ENCODE results near the gene AFG1L. TPM values are rescaled to one million over a fixed set of nuclear protein-coding genes. Genes with fewer than 3 reads are reported as not detected.
"Not testable (repeated sequence)": the region's sequence is repeated elsewhere in the genome, so short reads cannot be mapped to it uniquely, and the experiment has no call there.

The AFG1L gene
- total RNA-seq, 1 donor from 2014 or later: 8.0 TPM

DNA sequence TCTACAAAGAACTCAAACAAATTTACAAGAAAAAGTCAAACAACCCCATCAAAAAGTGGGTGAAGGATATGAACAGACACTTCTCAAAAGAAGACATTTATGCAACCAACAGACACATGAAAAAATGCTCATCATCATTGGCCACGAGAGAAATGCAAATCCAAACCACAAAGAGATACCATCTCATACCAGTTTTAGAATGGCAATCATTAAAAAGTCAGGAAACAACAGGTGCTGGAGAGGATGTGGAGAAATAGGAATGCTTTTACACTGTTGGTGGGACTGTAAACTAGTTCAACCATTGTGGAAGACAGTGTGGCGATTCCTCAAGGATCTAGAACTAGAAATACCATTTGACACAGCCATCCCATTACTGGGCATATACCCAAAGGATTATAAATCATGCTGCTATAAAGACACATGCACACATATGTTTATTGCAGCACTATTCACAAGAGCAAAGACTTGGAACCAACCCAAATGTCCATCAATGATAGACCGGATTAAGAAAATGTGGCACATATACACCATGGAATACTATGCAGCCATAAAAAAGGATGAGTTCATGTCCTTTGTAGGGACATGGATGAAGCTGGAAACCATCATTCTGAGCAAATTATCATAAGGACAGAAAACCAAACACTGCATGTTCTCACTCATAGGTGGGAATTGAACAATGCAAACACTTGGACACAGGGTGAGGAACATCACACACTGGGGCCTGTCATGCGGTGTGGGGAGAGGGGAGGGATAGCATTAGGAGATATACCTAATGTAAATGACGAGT lies 121.4 kb downstream of the AFG1L start:
- not testable (repeated sequence) for DNase-seq (ENCODE audit: low spot score)

DNA sequence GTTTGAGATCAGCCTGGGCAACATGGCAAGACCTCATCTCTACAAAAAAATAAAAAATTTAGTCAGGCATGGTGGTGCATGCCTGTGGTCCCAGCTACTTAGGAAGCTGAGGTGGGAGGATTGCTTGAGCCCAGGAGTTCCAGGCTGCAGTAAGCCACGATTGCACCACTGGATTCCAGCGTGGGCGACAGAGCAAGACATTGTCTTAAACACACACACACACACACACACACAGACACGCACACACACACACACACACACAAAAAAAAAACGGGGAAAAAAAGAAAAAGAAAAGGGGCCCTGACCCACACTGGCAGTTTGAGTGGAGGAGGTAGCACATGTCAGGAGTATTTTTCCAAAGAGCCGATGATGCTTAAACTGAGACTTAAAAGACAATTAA lies 122.2 kb downstream of the AFG1L start:
- DNase-seq (ENCODE audit: low spot score): no peak

DNA sequence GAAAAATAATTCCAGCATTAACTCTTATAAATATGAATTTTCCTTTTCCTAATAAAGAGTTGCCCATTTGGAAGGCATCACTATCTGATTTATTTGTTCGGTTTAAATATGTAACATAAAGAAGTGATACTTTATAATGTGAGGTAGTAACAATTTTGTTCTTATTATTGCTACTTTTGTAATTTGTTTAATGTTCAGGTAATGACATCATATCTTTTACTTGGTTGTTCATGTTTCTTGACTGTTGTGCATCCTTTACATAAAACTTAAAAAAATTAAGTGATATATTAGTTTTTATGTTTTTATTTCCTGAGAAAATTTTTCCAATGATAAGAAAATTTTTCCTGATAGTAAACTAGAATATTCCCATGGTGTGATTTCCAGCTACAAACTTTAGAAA lies 124.6 kb downstream of the AFG1L start:
- no peak for DNase-seq (ENCODE audit: low spot score)

DNA sequence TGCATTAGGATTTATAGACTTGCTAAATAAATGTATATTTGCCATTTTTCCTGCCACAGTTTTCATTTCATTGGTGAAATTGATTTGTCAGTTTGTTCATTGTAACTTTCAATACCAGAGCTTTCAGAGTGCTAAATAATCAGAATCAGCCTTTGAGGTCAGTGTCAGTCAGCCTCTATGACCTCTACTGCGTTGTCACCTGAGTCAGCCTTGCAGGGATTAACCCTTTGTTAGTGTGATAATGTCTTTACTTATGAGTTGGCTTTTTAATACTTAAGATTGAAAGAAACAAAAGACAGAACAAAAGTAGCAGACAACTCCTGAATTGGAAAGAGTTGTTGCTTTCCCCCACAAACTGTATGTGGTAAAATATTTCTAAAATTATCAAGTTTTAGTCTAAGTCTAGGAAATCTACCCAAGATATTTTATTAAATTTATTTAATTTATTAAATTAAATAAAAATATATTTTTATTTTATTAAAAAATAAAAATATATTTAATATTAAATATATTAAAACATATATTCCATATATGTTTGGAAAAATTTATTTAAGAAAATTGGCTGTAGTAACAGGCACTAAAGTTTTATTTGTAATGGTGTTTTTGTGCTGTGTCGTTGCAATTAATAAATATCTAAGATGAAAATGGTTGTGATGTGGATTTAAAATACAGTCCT lies 125.2 kb downstream of the AFG1L start:
- no peak for DNase-seq (ENCODE audit: low spot score)

DNA sequence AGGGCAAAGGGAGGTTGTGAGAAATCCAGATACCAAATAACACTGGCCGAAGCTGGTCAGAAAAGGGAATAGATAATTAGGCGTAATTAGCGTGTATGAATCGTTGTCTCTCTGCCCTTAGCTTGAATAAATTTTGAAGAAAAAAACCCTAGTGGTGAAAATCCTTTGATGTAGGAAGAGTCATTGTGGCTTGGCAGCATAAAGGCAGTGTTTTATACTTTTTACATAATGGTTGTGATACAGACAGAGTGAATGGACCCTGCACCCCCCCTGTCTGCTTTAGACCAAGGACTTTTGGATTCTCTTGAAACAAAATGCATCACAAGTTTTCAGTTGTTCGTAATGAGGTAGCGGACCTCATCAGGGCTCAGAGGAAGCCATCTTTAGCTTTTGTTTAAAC lies 126.5 kb downstream of the AFG1L start:
- no peak for DNase-seq (ENCODE audit: low spot score)

DNA sequence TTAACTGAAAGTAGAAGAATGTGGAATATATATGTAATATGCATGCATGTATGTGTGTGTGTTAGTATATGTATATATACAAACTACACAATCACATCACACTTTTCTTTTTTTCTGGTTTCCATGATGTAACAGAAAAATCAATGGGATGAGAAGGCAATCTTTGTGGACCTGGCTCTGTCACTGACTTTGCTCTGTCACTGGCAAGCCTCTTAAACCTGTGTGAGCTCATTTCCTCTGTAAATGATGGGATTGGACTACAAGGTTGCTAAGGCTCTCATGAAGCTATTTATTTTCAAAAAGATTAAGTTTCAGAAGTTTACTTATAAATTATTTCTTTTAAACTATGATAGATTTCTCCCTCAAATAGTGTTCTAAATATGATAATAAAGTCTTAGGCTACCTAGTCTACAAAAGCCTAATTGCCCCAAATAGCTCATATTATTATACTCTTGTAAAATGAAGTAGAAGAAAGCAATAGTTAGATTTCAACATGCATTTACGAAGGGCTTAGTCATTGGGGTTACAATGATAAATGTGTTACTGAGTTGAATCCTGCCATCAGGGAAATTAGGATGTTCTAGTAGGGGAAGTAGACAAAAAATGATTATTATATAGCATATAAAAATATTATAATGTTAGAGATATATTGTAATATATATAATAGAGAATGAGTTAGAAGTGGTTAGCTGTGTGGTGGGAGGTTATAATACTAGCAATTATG lies 129.3 kb downstream of the AFG1L start:
- no peak for DNase-seq (ENCODE audit: low spot score)

DNA sequence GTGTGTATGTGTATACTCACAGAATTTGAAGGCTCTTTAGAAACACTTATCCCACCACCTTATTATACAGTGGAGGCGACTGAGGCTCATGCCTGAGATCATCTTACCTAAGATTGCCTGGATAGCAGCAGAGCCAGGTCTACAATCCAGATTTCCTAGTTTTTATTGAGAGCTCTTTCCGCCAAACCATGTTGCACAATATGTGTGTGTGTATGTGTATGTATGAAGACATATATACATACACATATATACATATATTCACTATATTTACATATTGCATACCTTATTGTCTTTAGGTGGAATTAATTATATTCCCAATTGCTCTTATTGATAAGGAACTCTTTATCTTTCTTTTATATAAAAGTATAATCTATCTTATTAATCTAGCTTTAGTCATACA lies 130.6 kb downstream of the AFG1L start:
- DNase-seq (ENCODE audit: low spot score): no peak

DNA sequence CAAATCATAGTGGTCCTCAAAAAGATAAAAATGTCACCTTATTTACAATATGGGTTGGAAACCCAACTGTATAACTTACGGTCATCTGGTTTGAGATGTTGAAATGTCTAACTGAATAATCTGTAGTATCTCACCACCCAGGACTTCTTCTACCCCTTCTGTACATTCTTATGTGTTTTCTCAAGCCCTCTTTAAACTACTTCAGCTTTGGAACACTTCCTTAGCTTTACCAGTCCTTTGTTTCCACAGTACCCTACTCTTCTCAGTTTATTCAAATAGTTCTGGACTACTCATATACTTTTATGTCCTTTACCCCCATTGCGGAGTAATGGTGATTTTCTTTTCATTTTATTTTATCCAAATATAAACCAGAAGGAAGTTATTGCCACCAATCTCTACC lies 137.3 kb downstream of the AFG1L start:
- no peak for DNase-seq (ENCODE audit: low spot score)

DNA sequence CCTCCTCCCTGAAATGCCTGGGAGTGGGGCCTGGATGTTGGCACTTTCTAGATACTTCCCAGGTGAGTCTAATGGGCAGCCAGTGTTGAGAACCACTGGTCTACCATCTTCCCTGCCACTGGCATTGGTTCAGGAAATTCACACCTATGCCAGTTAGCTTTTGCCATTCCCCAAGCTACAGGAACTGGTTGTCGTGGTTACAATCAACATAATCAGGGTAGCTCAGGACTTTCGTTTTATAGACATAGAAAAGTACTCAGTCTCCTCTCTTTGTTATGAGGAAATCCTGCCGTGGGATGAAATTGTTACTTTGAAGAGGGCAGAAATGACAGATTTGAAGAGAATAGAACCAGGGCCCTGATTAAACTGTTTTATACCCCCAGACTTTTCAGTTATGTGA lies 137.9 kb downstream of the AFG1L start:
- DNase-seq (ENCODE audit: low spot score): no peak

DNA sequence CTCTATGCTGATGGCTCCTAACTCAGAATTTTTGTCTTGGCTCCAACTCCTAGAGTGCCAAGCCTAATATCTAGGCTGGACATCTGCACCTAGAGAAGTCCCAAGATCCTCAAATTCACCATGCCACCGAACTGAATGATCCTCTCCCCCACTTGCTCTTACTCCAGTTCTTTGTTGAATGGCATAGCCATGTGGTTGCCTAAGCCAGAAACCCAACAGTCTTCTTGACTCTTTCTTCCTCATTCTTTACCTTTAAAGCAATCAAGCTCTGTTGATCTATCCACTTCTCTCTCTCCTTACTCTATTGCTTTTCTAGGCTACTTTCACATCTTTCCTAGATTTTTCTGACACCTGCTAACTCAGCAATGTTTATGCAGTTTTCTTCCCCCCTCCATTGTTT lies 139.4 kb downstream of the AFG1L start:
- DNase-seq (ENCODE audit: low spot score): no peak

DNA sequence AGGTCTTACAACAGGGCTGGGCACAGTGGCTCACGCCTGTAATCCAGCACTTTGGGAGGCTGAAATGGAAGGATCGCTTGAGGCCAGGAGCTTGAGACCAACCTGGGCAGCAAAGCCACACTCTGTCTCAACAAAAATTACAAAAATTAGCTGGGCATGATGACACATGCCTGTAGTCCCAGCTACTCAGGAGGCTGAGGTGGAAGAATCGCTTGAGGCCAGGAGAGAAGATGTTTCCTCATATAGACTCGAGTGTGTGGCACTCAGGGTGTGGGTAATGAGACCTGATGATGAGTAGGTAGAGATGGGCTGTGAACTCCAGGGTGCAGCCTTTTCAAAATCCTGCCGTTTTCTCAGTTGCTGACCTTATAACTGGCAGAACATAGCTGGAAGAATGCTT lies 140.5 kb downstream of the AFG1L start:
- DNase-seq (ENCODE audit: low spot score): no peak

DNA sequence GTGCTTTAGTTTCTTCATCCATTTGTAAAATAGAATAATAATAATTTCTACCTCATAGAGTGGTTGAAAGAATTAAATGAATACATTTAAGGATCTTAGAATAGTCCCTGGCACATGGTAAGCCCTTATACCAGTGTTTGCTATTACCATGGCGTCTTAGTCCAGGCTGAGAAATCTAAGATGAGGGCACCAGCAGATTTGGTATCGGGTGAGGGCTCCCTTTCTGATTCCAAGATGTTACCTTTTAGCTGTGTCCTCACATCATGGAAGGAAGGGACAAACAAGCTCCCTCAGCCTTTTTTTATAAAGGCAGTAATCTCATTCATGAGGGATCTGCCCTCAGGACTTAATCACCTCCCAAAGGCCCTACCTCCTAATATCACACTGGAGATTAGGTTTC lies 141.9 kb downstream of the AFG1L start:
- no peak for DNase-seq (ENCODE audit: low spot score)

DNA sequence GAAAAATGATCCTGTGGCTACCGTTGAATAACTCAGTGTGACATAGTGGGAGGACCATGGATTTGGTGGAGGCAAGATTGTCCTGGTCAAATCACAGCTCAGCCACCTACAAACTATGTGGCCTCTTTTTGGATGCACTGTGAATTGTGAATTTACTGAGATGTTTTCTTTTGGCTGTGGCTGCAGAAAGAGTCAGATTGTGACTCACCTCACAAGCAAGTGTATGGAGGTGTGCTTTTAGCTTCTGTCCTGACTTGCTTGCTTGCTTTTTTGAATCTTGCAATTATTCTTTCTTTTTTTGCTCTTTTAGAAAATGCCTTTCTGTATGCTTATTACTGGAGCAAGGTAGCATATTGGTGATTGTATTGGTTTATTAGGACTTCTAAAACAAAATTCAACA lies 143.0 kb downstream of the AFG1L start:
- DNase-seq (ENCODE audit: low spot score): no peak

DNA sequence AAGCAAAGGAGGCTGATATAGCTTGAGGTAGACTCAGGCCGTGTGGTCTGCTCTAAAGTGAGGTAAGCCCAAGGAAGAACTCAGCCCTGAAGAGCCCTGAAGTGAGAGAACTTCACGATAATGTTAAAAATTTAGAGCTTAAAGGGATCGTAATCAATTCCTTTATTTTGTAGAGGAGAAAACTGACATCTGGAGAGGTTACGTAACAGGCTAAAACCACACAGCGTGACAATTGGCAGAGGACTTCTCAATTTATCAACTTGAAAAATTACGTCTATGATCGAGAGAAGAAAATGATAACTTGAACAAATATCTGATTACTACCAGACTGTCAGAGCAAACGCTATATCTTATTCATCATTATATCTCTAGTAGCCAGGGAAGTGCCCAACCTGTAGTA lies 144.1 kb downstream of the AFG1L start:
- DNase-seq (ENCODE audit: low spot score): no peak

DNA sequence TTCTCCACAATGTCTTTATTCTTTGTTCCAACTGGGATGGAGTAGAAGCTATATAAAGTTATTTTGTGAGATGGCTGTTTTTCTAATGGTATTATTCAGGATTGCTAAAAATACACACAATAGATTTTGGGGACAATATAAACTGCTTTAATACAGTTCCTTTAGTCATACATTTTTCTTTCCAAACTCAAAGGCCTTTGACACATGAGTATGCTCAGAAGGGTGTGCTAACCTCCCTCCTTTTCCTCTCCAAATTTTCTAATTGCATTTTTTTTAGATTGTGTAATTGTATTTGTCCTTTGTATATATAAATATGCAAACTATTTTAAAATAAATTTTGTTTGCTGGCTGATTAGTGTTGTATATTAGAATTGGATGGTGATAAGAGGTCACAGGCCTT lies 146.3 kb downstream of the AFG1L start:
- no peak for DNase-seq (ENCODE audit: low spot score)

DNA sequence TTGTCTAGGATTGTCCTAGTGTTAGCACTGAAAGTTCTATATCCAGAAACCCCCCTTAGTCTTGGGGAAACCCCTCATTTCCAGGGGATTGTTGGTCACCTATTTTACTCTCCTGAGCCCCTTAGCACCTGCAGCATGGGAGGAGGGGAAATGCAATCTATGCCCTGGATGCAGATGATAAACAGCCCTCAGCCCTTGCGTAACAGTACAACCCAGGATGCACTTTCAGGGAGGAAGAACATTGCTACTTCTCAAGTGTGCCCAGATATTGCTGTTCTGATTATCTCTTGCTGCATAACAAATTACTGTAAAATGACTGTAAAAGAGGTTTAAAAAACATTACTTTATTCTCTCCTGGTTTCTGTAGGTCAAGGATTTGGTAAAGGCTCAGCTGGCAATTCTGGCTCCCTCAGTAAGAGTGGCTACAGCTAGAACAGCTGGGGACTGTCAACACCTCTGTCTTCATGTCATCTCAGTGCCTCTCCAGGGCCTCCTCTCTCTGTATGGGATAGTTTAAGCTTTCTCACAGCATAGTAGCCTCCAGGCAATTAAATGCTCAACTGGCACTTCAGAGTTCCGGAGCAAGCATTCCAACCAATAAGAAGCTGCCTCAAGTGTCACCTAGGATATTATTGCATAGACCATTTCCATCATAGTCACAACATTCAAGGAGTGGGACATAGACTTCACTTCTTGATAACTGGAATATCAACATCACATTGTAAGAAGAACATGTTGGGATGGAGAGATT lies 148.1 kb downstream of the AFG1L start:
- DNase-seq (ENCODE audit: low spot score): no peak

DNA sequence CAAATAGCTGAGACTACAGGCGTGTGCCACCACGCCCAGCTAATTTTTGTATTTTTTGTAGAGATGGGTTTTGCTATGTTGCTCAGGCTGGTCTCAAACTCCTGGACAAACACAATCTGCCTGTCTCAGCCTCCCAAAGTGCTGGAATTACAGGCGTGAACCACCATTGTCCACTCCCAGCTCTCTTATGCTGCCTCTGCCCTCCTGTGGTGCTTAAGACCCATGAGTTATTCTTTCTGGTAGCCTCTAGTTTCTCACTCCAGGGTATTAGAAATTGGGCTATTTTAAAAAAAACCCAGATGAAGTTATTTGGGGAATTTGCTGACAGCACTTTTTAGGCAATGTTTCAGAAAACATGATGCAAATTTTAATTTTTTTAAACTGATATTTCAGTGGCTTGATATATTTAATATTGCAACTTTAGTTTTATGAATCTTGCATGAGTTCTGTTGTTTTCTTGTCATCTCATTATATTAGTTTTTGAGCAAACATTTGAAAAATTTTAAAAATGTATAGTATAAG lies 151.8 kb downstream of the AFG1L start:
- DNase-seq (ENCODE audit: low spot score): no peak

DNA sequence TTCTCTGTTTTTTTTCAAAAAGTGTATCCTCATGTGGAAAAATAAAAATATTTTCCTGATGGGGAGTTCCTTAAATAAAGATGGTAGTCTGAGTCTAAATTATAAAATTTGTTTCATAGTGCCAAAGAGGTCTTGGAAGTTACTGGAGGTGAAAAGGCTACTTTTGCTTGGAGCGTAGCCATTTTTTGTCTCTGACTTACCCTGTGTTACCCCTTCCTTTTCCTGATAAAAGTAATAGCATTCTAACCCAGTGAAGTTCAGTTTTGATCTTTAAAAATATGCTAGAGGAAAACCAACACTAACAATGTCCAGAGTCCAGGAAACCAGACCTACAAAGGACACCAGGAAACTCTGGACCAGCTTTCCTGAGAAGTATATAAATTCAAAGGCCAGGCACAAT lies 153.6 kb downstream of the AFG1L start:
- no peak for DNase-seq (ENCODE audit: low spot score)

DNA sequence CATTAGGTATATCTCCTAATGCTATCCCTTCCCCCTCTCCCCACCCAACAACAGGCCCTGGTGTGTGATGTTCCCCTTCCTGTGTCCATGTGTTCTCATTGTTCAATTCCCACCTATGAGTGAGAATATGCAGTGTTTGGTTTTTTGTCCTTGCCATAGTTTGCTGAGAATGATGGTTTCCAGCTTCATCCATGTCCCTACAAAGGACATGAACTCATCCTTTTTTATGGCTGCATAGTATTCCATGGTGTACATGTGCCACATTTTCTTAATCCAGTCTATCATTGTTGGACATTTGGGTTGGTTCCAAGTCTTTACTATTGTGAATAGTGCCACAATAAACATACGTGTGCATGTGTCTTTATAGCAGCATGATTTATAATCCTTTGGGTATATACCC lies 154.9 kb downstream of the AFG1L start:
- not testable (repeated sequence) for DNase-seq (ENCODE audit: low spot score)

DNA sequence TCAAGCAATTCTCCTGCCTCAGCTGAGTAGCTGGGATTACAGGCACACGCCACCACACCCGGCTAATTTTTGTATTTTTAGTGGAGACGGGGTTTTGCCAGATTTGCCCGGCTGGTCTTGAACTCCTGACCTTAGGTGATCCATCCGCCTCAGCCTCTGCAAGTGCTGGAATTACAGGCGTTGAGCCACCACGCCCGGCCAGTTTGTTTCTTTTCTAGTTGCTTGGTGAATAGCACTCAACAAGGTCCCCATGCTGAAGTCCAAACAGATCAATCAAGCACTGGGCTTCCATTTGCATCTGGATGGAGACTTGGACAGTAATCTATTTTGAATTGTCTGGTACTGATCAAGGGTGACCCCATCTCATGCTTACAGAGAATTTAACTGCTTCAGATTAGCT lies 157.0 kb downstream of the AFG1L start:
- no peak for DNase-seq (ENCODE audit: low spot score)

DNA sequence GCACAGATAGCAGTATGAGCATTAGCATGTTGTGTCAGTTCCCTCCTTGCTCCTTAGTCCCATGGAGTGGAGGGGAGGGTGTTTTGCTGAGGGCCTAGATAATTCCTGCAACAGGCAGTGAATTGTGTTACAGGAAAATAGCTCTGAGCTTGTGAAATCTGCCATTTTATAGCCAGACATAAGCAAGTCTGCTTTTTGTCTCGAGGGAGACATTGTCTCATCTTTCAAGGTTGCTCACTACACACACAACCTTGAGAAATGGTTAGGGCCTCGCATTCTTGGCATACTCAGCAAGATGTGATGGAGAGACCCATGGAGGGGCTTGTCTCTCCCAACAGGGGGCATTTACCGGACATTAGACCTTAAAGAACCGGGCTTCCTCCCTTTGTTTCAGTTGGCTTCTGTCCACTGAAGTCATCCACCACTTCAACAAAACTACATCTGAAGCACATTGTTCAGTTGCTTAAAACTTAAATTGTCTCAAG lies 157.9 kb downstream of the AFG1L start:
- DNase-seq (ENCODE audit: low spot score): no peak
